SIG-M5 (cell line): Measurements from ENCODE around the gene TCHHL1.
A peak's percentile ranks its signal among the peaks of the same experiment; 100 is the strongest.
"Not testable (repeated sequence)": the region's sequence is repeated elsewhere in the genome, so short reads cannot be mapped to it uniquely, and the experiment has no call there.

Source experiments
- DNase-seq: peaks from one replicate; lab custom pipeline; 2025; lab: John Stamatoyannopoulos, UW

TCHHL1 gene

DNA sequence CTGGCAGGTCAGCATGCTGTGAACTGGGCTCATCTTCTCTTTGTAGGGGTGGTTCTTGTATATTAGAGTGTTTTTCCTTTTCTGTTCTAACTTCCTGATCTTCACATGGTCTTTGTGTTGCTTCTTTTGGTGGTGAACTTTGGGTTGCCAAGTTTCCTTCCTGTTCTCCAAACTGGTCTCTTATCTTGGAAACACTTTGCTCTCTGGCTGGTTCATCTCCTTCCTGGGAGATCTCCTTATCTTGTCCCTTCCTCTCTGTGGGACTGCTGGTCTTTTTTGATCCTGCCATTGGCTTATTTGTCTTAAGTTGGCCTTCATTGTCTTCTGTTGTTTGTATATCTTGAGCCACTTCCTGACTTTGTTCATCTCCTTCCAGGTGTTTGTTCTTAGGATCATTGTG lies 2.1 kb downstream of the TCHHL1 start:
- no peak for DNase-seq

DNA sequence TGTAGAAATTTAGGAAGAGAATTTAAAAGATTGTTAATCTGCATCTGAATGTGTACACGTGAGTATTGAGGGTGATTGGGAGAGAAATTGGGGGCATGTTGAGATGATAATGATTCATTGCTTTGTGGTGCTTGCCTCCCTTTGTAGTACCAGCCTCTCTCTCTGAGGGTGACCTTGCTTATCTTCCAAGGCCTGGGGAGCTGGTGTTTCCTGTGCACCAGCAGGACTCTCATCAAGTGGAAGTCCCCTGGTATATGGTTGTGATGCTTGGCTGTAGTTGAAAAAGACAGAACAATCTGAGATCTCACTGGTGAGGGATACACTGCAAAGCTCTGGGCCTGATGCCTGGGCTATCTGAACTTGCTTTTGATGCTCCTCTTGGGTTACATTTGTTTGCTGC lies 4.0 kb downstream of the TCHHL1 start:
- no peak for DNase-seq

DNA sequence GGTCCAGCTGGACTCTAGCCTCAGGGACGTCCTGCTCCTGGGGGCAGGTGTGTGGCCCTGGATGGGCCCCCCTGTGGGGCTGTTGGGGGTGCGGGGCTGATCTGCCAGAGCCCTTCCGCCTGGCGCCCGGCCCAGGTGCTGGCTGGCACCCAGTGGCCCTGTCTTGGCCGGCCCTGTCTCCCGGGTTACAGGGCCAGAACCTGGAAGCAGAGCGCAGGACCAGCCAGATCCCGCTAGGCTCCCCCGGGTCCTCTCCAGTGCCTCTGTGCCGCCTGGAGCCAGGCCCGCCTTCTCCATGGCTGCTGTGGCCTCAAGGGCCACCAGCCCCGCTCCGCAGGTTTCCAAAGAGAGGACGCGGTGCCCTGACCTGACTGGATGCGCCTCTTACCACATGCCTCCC lies 7.8 kb downstream of the TCHHL1 start:
- not testable (repeated sequence) for DNase-seq

DNA sequence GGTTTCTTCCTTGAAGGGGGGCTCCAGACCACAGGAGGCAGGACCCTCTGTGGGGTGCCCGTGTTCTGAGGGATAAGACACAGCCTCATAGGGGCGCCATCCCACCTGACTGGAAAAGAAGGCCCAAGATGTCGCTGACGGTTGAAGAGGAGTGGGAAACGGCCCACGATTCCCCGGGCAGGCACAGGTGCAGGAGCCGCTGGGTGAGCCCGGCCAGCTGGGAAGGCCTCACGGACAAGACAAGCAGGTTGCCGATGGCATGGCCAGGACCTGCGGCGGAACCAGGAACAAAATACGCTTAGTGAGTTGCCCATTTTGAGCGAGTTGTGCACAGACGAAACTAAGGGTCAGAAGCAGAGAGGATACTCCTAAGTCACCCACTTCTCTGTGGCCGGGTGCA lies 8.4 kb downstream of the TCHHL1 start:
- not testable (repeated sequence) for DNase-seq

DNA sequence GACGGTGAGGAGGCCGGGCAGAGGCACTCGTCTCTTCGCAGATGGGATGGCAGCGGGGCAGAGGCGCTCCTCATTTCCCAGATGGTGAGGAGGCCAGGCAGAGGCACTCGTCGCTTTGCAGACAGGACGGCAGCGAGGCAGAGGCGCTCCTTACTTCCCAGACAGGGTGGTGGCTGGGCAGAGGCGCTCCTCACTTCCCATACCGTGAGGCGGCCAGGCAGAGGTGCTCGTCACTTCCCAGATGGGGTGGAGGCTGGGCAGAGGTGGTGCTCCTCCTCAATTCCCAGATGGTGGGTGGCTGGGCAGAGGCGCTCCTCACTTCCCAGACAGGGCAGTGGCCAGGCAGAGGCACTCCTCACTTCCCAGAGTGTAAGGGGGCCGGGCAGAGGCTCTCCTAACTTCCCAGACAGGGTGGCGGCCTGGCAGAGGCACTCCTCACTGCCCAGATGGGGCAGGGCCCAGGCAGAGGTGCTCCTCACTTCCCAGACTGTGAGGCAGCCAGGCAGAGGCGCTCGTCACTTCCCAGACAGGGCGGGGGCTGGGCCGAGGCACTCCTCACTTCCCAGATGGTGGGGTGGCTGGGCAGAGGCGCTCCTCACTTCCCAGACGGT lies 9.9 kb downstream of the TCHHL1 start:
- no peak for DNase-seq

DNA sequence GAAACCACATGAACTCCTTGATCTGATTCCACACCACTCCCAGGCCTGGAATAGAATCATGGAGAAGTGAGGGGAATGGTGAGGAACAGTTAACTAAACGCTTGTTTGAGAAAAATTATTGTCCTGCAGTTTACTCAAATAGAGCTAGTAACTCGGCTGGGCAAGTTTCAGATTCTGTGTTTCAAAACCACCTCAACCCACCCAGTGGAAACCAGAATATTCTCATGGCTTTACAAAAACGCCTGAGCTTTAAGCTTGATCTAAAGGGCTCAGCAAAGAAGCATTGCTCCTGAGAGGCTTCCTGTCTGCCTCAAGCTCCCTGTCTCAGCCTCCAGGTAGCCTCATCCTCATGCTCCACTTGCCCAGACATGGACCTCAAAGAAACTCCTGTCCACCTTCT lies 16.6 kb downstream of the TCHHL1 start:
- no peak for DNase-seq

DNA sequence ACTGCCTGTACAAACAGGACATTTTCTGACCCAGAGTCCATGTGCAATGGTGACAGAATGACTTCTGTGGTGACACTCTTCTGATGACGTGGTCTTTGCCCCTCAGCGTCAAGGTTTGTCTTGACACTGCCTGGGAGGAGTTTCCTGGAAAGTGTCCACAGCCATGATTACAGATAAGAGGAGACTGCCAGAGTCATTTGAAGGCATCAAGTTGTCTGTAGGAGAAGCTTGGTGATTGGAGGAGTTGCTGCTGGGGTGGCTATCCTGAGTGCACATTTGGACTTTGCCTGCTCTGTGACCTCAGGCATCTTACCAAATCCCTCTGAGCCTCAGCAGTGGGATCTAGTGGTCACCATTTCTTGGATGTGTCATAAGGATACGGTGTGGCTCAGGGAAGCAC lies 17.7 kb downstream of the TCHHL1 start:
- DNase-seq, result no peak

DNA sequence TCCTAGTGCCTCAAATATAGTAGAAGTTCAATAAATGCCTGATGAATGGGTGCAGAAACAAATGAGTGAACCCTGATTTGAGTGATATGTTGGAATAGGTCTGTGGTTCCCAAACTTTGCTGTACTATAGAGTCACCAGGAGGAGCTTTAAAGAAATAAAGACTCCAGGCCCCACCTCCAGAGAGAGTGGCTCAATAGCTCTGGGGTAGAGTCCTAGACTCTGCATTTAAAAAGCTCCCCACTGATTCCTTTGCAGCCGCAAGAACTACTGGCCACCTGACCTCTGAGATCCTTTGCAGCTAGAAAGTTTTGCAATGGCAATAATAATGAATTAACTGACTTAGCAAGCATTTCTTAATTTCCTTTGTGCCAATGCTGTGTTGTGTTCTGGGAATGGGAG lies 20.9 kb downstream of the TCHHL1 start:
- DNase-seq, result no peak

DNA sequence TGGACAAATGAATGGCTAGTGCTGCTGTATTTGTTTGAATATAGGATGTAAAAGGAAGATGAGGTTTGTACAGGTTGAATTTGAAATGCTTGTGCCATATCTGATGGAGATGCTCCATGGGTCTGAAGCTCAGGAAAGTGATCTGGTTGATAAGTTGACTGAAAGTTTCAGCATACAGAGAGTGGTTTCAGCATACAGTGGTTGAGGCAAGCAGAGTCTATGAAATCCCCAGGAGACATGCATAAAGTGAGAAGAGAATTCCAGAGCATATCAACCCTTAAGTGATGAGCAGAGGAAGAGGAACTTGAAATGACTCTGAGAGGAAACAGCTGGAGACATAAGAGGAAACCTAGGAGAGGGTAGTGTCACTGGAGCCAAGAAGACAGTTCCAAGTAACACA lies 21.7 kb downstream of the TCHHL1 start:
- DNase-seq, result no peak

DNA sequence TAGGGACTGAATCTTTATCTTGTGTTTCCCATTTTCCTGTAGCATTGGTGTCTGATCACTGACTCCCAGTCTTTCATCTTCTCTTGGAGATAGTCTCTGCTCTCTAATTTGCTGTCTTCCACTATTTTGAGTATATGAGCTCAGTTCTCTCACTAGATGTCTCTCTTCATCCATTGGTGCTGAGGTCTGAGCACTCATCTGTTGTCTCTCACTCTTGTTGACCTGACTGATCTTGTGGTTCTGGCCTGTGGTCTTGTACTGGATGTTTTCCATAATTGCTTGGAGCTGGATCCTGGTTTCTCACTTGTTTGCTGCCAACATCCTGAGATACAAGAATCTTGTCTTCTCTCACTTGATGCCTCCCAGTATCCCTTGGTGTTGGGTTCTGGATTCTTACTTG lies 26.9 kb downstream of the TCHHL1 start:
- no peak for DNase-seq

DNA sequence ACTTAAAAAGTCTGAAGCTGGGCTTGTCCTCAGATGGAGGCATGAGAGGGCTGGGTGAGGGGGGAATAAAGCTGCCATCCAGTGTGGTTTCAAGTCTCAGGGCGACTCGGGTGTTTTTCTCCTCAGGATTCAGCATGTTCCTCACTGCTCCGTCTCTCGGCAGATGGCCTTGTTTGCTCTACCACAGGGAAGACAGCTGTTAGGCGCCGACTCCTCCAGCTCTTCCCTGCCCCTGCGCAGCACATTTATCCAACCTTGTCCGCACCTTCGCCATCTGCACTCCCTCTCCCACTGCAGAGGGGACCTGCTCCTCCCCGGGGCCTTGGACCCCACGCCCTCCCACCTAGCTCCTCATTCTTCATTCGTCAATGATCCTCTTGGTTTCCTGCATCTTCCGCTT lies 35.5 kb downstream of the TCHHL1 start:
- DNase-seq, result no peak

DNA sequence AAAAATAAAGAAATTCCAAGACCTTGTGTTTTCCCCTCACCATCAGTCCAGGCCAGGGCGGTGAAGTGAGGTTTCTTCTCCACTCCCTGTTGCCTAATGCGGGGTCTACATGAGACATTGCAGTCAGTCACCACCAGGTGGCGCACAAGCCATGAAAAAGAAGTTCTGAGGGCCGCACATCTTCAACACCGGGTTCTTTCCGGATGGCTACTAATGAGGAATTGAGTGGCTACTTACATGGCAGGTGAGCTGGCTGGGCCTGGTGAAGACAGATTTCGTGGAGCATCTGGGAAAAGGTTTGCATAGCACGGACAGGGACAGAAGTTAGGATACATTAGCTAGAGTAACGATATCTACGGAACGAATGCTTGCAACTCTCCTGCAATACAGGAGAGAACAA lies 36.3 kb downstream of the TCHHL1 start:
- DNase-seq, result peak; percentile 28

DNA sequence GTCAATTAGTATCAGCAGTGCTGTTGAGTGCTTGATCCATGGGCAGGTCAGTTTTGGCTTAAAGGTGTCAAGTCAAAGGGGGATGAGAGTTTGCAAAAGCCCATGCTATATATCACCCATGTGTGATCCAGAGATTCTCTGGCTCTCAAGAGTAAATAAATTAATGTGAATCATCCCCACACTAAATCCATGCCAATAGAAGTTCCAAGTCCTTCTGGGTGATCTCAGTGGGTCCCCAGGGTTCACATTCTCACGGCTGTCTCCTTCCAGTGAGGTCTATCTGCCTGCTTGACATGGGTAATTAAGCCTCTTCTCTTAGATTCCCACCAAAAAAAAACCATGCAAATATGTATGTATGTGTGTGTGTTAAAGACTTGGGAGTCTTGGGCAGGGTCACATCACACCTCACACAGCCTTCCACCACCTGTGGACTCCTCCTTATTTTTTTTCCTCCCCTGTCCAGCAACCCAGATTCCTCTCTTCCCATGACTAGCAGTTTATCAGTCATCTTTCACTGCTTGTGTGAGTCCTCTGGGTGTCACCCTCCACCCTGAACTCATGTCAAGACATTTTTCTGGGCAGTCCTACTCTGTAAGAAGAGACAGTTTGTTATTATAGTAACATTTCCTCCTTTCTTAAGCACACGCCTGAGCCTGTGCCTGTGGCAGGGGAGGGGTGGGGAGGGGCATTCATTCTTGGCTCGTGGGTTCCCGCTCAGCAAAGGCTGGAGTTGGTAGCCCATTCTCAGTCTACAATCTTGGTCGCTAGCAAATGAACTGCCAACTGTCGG lies 37.8 kb downstream of the TCHHL1 start:
- DNase-seq, result no peak

DNA sequence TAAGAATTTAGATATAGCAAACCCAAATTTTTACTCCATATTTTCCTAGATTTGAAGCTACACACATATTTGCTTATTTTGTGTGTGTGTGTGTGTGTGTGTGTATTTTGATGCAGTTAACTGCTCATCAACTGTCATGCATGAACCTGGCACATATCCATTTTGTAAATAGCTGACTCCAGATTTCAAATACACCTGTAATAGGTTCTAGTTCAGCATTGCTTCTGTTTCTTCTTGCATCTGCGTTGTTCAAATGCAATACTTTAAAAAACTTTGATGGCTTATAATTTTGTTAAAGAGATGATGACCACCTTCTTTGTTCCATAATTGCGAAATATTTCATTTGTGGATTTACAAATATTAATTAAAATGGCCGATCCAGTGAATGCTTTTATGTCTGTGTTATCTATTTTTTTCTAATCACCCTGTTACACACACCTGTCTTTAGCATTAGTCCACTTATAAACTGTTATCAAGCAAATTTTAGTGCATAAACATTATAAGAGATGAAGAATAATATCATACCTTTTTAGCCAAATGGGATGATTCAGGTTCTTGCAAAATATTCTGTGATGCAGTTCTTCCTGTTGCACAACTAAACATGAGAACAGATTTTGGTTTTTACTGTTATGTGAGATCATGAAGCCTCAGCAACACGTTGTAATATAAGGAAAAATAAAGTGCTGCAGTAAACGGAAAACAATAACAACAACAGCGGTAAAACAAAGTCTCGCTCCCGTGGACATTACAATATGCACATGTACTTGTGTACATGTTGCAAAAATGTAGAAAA lies 39.4 kb downstream of the TCHHL1 start:
- peak; percentile 8 for DNase-seq

DNA sequence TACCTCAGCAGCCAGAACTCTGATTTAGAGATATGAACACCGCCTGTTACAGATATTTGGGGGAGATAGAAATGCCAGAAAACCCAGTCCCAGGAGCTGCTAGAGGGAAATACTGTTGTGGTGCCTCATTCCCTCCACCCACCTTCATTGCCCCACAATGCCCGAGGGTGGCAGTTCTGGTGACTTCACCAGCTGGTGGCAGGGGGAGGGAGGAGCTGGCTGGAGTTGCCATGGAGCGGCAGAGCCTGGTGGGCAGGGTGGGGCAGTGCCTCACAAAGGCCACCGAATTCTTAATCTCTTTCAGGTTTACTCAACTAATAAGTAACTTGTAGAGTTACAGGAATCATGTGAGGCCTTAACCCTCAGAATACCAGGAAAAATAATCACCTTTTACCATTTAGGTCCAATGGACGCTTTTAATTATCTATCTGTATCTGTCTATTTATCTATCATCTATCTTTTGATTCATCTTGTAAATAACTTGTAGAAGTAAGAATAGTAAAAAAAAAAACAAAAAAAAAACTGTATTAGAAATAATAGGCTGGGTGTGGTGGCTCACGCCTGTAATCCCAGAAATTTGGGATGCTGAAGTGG lies 40.4 kb downstream of the TCHHL1 start:
- peak; percentile 45 for DNase-seq

DNA sequence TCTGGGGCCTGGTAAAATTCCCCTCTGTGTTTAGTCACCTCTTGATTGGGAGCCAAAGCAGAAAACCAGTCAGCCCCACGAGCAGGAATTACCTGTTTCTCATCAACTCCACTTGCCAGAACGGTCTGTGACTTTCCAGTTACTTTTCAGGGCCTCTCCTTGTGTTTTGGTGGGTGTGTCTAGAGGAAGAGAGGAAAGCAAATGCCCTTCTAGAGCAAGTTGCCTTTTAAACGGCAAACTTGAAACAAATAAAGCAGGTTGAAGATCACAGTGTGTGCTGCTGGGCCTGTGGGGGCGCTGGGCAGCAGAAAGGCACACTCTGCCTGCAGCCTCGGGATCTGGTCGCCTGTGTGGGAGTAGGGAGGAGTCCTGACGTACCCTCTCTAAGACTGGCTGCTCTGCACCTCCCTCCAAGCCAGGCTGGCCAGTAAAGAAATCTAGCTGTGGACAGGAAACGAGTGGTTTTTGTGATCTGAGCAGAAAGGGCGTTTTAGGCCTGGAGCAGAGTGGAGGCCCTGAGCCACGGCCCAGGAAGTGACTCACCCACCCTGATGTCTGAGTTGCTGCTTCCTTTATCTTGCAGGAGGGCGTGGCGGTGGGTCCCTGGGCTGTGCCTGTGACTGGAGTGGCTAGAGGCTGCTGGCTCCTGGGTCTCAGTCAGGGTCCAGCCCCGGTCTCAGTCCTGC lies 41.0 kb downstream of the TCHHL1 start:
- DNase-seq, result peak; percentile 100

DNA sequence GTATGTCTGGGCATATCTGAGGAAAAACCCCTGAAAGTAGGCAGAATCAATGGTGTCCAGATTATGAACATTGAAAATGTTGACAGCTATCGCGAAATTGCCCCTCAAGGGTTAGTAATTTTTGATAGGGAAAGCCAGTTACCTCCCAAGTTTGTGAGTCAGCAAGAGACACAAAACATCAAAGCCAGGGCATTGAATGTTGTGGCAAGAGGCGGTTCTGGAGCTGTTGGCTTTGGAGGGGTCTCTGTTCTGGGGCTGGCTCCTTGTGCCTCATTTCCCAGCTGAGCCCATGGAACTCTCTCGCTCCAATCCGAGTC lies 41.5 kb downstream of the TCHHL1 start:
- no peak for DNase-seq

DNA sequence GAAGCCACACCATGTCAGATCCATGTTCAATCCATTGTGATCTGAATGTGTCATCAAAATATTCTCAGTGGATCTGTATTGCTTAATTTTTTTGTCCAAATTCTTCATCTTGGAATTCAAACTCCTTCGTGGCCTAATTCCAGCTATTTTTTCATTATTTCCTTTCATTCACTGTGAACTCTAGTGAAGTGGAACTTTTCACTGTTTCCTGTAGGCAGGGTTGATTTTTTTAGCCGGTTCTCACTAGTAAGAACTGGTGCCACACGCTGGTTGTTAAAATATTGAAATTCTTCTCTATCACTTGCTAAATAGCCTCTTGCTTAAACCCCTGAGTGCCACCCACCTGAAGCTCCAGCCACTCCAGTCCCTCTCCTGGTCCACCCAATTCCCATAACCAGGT lies 44.5 kb downstream of the TCHHL1 start:
- DNase-seq, result no peak

DNA sequence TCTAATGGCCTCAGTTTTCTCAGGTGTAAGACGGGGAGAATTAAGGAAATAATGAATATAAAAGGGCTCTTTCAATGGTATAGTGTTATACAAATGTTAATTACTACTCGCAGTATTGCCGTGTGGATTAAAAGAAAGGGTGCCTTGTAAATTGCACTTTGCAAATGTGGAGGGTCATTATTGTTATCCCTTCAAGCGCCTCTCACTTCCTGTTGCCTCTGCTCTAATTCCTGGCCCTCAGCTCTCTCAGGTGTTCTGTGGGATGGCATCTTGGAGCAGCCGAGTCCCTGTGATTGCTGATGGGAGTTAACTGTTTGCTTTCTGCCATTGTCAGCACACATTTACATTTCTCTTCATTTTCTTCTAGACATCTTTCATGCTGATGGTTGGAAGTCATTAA lies 45.0 kb downstream of the TCHHL1 start:
- no peak for DNase-seq

DNA sequence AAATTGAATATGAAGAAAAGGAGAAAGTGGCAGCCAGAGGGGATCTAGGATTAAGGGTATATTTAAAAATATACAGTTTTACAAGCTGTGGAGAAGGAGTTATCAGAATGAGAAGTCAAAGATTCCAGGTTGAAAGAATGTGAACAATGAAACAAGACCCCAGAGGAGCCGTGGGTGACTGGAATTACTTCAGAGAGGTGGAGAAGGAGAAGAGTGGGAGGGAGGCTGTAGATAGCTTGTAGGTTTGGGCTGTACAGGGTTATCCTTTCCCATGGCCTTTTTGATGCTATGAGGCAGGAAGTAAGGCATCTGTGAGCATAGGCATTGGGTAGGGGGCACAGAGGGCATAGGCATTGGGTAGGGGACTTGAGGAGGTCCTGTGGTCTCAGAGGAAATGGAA lies 46.8 kb downstream of the TCHHL1 start:
- DNase-seq, result no peak

DNA sequence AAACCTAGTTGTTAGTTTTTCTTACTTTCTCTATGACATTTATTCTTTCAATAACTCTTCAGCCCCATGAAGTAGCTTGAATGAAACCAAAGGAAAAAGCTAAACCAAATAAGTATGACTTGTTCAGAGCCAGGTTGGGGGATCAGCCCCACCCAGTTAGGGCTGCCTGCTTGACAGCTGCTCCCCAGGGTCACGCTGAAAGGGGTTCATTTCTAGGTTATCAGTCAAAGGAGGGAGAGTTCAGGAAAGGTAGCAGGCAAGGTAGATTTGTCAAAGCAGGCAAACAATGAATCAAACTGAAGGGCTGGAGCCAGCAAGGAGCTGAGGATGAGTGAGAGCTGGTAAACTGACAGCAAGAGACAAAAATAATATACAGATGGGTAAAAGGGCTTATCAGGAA lies 49.0 kb downstream of the TCHHL1 start:
- no peak for DNase-seq

DNA sequence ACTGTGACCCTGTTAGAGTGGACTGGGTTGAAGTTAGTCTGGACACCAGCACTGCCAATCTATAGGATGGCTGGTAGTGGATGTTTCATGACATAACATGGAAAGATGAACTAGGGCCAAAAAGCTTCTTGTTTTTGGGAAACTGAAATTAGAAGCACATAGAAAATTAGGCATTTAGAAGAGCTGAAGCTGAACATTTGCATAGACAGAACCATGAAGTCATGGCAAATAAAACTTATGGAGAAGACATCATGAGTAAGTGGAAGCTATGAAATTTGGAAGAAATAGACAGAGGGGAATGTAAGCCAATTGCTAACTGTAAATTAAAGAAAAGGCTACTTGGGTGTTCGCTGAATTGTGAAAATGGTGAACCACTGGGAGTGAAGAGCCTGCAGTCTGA lies 49.4 kb downstream of the TCHHL1 start:
- no peak for DNase-seq
